NOMO-1 treated with dmso at 0.1 percent for 144 hours (cell line): ENCODE measurements around the gene STEAP1.
"Not testable (repeated sequence)": the region's sequence is repeated elsewhere in the genome, so short reads cannot be mapped to it uniquely, and the experiment has no call there.

Experiments
- DNase-seq: peaks from one replicate; lab custom pipeline; 2025; ENCODE audit not compliant: unreplicated experiment; lab: John Stamatoyannopoulos, UW

STEAP1 gene

GRCh38 chr7:90153943-90154771 is at the start of gene STEAP1:
Gene STEAP1 (plus strand): TSS chr7:90154469. CDS start chr7:90159789, 5,320 bp downstream.
- peak; percentile 90 for DNase-seq

GRCh38 chr7:90114972-90115371 is 39.3 kb upstream of the STEAP1 start:
- not testable (repeated sequence) for DNase-seq

- DNase-seq, result not testable (repeated sequence)
Observed at GRCh38 chr7:90118551-90119177, 35.6 kb upstream of the STEAP1 start.

- DNase-seq, result no peak
Observed at GRCh38 chr7:90119178-90119971, 34.9 kb upstream of the STEAP1 start.

GRCh38 chr7:90120205-90120604 is 34.1 kb upstream of the STEAP1 start:
- DNase-seq, result not testable (repeated sequence)

- DNase-seq, result not testable (repeated sequence)
Observed at GRCh38 chr7:90131746-90132145, 22.5 kb upstream of the STEAP1 start.

GRCh38 chr7:90147079-90147960 is 6.9 kb upstream of the STEAP1 start:
- DNase-seq, result not testable (repeated sequence)

- DNase-seq, result not testable (repeated sequence)
Observed at GRCh38 chr7:90149428-90149827, 4.8 kb upstream of the STEAP1 start.

- not testable (repeated sequence) for DNase-seq
Observed at GRCh38 chr7:90151884-90152283, 2.4 kb upstream of the STEAP1 start.

- DNase-seq, result peak; percentile 53
Observed at GRCh38 chr7:90152642-90153253, 1.5 kb upstream of the STEAP1 start.

GRCh38 chr7:90155206-90155605 is 937 bp downstream of the STEAP1 start:
- DNase-seq, result no peak

- DNase-seq, result not testable (repeated sequence)
Observed at GRCh38 chr7:90157331-90157730, 3.1 kb downstream of the STEAP1 start.

- not testable (repeated sequence) for DNase-seq
Observed at GRCh38 chr7:90157761-90158350, 3.6 kb downstream of the STEAP1 start.

- DNase-seq, result no peak
Observed at GRCh38 chr7:90163534-90163933, 9.3 kb downstream of the STEAP1 start.

- DNase-seq, result no peak
Observed at GRCh38 chr7:90165724-90166123, 11.5 kb downstream of the STEAP1 start.

- no peak for DNase-seq
Observed at GRCh38 chr7:90166153-90166552, 11.9 kb downstream of the STEAP1 start.

- no peak for DNase-seq
Observed at GRCh38 chr7:90167361-90167760, 13.1 kb downstream of the STEAP1 start.

GRCh38 chr7:90169891-90170290 is 15.6 kb downstream of the STEAP1 start:
- no peak for DNase-seq

- DNase-seq, result no peak
Observed at GRCh38 chr7:90172121-90172520, 17.9 kb downstream of the STEAP1 start.

- DNase-seq, result no peak
Observed at GRCh38 chr7:90172624-90173023, 18.4 kb downstream of the STEAP1 start.
